AML-193 (cell line): Measurements from ENCODE around the gene ZSCAN25.
"Not testable (repeated sequence)": the region's sequence is repeated elsewhere in the genome, so short reads cannot be mapped to it uniquely, and the experiment has no call there.

ENCODE experiments used
- DNase-seq, 2 experiments: peaks; one replicate each; lab custom pipeline; 2025; lab: John Stamatoyannopoulos, UW

ZSCAN25 gene

DNA sequence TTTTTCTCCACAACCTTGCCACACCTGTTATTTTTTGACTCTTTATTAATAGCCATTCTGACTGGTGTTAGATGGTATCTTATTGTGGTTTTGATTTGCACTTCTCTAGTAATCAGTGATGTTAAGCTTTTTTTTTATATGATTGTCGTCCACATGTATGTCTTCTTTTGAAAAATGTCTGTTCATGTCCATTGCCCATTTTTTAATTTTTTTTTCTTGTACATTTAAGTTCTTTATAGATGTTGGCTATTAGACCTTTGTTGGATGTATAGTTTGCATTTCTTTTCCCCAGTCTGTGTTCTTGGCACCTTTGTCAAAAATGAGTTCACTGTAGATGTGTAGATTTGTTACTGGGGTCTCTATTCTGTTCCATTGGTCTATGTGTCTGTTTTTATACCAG is 28.8 kb downstream of the ZSCAN25 start:
- no peak for DNase-seq

DNA sequence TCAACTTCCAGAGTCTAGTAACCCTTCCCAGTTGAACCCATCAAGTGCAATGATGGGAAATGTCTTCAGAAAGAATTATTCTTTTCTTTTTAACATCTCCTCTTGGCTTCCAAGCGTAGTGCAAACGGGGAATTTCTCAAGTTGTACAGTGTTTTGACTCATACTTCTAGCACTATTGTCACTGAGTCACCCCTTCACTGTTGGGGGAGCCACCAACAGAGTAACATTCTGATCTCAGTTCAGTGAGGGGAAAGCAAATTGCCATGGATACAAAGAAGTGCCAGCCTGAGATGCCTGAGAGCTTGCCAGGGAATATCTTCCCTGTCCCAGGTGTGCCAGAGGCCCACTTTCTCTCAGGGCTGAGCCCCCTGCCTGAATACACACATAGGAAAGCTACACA is 32.1 kb downstream of the ZSCAN25 start:
- DNase-seq: no peak

DNA sequence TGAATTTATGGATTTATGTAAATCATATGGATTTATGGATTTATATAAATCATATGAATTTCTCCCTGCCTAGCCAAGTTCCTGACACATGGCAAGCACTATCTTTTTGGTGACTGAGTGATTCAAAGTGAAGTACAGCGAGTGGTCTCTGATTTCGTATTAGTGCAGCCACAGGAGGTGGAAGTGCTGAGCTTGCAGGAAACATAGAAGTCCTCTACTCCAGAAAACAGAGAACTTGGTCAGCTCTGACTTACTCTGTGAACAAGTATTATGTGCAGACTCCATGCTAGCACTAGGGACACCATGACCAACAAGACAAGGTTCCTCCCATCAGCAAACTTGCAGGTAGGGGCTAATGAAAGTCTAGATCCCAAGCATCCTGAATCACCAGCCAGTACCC is 34.5 kb downstream of the ZSCAN25 start:
- no peak for DNase-seq

DNA sequence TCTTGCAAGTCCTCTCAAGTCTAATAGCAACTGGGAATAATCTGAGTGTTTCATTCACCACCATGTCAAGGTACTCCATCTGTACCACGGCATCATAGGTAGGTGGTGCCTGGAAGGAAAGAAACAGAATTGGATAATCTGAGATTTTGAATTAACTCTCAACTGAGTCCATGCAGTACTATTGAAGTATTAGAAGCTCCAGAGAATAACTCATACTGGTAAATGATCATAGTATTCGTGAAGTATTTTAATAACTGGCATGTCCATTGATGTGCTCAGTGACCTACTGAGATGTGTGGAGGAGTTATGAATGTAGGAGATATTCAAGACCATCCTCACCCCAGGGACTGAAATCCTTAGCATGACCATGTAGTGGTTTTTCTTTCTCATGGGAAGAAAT is 35.9 kb downstream of the ZSCAN25 start:
- no peak for DNase-seq

DNA sequence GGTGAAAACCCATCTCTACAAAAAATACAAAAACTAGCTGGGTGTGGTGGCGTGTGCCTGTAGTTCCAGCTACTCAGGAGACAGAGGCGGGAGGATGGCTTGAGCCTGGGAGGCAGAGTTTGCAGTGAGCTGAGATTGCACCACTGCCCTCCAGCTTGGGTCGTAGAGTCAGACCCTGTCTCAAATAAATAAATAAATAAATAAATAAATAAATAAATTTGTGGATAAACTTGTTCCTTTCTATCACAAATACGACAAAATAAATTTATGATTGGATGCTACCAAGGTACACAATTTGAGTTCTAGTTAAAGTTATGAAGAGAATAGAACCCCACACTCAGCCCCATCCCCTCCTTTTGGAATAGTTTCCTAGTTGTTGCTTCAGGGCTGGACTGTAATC is 36.5 kb downstream of the ZSCAN25 start:
- not testable (repeated sequence) for DNase-seq

DNA sequence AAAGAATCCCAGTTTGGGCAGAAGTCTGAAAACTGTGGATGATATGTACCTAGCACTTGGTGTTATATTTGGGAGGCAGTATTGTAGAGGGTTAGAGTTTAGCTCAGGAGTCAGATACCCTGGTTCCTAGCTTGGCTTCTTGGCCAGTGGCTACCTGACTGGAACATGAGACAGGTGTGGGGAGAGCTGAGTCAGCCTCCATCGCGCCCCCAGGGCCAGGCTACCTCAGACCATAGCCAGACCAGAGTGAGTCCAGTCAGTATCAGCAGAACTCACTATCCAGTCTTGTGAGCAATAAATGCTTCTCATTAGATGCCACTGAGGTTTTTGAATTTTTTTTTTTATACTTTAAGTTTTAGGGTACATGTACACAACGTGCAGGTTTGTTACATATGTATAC is 37.0 kb downstream of the ZSCAN25 start:
- no peak for DNase-seq

DNA sequence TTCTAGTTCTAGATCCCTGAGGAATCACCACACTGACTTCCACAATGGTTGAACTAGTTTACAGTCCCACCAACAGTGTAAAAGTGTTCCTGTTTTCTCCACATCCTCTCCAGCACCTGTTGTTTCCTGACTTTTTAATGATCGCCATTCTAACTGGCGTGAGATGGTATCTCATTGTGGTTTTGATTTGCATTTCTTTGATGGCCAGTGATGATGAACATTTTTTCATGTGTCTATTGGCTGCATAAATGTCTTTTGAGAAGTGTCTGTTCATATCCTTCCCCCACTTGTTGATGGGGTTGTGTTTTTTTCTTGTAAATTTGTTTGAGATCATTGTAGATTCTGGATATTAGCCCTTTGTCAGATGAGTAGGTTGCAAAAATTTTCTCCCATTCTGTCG is 37.9 kb downstream of the ZSCAN25 start:
- DNase-seq: not testable (repeated sequence)

DNA sequence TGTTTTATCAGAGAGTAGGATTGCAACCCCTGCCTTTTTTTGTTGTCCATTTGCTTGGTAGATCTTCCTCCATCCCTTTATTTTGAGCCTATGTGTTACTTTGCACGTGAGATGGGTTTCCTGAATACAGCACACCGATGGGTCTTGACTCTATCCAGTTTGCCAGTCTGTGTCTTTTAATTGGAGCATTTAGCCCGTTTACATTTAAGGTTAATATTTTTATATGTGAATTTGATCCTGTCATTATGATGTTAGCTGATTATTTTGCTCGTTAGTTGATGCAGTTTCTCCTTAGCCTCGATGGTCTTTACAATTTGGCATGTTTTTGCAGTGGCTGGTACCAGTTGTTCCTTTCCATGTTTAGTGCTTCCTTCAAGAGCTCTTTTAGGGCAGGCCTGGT is 41.1 kb downstream of the ZSCAN25 start:
- not testable (repeated sequence) for DNase-seq

DNA sequence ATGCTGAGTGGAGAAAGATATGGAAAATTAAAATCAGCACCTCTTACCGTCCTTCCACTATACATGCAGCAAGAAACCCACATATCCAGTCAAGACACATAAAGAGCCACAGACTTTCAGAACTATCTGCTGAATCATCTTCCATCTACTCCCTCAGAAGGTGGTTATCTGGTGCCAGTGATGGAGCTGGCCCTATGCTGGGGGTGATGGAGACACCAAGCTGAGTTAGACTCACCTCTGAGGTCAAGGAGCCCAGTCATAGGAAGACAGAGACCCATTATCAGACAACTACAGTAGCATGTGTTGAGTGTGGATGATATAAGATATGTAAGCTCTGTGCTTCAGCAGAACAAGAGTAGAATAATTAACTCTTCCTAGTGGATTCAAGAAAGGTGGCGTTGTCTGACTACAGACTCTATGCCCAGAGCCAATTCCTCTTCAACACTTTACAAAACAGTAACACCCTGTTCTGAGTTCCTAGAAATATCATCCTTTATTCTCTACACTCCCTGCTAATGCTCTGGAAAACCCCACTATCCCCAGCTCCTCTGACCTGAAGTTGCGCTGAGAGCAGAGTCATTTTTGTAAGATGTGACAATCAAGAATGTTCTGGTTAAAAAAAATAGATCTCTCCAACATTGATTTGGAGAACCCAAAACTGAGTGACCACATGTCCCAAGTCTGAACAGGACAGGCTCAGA is 48.7 kb downstream of the ZSCAN25 start:
- DNase-seq: no peak

DNA sequence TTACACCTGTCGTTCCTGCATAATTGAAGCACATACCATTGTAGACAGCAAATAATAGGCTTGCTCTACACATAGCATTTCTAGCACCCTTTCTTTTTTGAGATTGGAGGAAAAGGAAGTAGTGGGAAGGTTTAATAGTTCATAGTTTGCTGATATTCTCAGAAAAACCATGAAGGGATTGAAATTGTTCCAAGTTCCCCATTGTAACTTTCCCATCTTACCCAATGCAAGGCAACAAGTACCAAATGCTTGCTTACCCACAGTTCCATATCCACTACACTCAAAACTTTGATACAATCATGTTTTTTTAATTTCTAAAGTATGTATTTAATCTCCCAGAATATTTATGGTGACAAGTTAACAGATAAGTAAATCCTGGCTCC is 49.3 kb downstream of the ZSCAN25 start:
- DNase-seq: peak; percentile 16 to 17

DNA sequence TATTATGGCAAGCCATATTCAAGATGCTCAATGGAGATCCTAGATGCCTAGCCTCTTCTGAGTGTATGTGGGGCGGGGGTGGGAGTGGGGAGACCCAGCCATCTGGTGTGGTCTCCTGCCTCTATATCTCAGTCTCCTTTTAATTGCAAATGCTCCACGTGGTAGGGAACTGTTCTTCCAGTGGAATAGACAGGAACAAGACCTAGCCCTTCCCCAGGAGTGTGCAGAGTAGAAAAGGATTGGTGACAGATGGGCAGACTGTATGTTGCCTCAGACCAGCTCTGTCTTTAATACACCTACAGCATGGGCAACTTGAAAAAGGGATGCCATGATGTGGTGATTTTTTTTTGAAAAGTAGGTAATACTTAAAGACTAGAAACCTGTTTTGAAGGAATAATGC is 50.4 kb downstream of the ZSCAN25 start:
- DNase-seq: no peak

DNA sequence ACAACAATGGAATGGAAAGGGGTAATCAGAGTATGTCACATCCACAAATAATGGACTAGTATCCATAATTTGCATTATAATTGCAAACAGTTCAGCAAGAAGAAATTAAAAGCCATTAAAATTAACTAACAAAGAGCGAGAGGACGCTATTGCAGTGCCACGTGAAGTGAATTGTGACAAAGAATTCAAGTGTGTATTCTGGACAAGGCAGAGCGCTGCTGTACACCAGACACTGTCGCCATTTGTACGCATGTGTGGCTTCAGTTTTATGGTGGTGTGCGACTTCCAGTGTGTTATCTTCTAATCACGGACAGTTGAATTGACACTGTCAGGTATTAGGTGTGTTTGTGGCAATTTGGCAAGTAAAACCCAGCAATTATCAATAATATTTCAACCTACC is 51.8 kb downstream of the ZSCAN25 start:
- no peak for DNase-seq

DNA sequence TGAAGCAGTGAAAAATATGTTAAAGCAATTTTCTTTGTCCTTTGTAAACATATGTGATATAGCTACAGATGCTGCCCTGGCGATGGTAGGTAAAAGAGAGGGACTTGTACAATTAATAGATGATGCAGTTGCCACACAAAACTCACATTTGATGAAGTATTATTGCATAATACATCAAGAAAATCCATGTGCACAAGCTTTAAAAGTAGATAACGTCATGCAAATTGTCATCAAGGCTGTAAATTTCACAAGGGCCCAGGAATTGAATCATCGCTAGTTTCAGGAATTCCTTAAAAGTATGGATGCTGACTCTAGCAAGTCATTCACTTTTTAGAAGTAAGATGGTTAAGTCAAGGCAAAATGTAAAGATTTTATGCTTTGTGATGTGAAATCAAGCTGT is 53.0 kb downstream of the ZSCAN25 start:
- no peak for DNase-seq

DNA sequence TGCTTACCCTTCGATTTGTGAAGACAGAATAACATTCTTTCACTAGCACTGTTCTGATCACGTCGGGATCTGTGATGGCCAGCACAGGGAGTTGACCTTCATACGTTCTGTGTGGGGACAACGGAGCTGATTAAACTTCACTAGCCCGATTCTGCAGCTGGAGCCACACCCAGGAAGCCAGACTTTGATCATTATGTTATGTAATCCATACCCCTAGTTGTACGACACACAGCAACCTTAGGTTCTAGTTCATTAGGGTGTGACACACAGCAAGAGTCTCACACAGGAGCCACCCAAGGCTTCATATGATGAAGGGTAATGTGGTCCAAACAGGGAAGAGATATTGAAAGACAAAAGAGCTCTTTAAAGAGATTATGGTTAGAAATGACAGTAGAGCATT is 55.8 kb downstream of the ZSCAN25 start:
- no peak for DNase-seq

DNA sequence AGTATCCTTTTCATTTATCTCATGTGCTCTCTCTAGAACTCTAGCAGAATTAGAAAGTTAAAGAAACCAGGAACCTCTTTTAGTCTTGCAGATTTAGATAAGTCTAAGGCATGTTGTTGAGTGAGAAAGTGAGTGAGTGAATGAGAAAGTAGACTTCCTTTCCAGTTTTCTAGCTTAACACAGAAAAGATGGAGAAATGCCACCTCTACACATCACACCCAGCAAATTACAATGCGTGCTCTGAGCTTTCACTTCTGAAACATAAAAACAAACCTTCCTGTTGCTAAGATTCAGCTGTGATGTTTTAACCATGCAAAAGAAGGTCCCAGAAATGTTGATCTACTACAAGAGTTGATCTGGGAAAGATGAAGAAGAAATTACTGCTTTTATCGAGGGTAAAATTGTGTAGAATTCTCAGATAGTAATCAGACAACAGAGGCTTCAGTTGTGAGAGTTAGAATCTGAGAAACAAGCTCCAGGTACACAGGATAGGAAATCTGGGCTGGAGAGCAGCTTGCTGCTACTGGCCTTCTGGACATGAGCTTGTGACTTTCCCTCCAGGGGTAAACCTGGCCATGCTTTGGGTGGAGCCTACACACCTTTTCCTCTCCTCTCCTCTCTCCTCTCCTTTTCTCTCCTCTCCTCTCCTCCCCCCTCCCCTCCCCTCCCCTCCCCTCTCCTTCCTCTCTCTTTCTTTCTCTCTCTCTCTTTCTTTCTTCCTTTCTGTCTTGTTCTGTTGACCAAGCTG is 58.4 kb downstream of the ZSCAN25 start:
- no peak for DNase-seq

DNA sequence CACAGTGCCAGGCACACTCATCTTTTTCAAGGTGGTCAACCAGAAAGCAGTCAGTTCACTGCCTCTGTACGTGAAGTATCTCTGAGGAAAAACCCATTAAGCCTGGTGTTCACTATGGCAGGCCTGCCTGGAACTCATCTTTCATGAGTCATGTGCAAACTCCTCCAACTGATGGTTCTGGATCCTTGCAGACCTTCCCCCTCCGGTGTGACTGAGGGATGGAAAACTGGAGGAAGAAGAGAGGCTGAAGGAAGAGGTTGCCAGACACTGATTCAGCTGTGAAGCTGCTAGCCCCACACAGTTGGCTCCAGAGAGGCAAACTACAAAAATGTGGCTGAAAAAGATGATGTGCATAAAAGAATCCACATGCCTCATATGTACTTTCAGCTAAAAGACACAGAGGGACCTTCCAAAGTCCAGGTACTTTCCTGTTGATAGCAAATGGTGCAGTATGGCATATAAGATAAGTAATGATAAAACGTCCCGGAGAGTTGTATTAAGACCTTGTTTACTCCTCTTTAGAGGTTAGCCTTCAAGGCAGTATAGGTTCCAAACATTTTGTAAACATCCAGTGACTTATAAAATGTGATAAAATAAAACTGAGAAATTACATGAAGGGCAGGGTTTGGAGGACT is 60.4 kb downstream of the ZSCAN25 start:
- DNase-seq: no peak

DNA sequence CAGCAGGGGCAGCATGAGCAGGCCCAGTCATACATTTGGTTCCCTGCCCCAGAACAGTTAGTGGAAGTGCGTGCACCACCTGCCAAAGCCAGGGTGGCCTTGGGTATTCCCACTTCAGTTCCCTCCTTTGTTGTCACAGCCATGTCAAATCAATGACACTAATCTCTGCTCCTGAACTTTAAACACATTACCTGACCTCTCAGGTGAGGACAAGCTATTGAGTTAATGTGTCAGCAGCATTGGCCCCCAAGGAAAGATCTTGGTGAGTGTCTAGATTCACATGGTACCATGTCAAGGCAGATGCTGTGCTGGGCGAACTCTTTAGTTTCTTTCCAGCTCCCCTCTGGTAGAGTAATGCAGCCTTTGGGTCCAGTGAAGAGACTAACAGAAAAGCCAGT is 60.9 kb downstream of the ZSCAN25 start:
- DNase-seq: no peak

DNA sequence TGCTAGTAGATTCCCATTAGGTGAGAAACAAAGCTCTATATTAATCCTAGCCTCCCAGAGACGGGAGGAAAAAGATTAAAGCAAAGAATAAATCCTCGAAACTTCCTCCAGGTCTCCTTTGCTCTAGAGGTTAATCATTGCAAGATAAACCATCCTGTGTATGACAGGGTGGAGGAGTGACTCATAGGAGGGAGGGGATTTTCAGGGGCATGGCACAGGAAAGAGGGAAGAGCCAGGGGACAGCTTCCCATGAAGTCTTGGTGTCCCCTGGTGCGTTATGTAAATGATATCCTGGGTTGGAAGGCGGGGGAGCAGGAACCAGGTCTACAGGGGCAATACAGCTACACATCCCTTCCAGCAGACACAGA is 62.3 kb downstream of the ZSCAN25 start:
- no peak for DNase-seq

DNA sequence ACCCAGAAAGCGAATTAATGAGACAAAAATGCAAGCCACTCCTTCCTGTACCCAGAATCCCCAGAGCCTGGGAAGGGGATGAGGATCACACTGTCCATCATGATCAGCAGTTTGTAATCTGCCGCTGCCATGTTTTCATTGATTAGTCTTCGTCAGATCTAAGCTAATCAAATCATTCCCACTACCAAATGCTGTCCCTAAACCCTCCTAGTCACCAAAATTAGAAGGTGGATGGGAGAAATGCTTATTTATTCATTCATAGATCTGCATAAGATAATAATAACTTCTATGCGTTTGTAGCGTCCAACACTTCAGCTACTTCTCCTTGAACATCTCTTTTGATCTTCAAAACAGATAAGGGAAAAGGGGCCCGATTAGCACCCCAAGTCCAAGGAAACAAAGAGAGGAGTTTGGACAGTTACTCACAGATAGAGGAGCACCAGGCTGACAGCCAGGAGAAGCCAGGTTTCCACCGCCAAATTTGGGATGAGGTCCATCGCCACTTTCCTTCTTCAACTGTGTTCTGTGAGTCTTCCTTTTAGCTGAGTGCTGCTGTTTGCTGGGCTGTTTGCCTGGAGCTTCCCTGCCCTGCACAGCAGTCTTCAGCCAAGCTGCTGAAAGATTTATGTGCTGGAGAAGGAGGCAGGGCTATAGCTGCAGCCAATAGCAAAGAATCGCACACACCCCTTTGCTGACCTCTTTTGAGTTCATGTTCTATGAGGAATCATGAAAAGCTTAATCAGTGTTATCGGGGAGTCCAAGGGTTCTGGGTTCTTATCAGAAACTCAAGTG is 62.9 kb downstream of the ZSCAN25 start, which contains the start of gene CYP3A5:
CYP3A5 (minus strand) TSS at position 597 of the 792 bp plus-strand sequence; CDS start at position 497, 100 bp downstream.
- DNase-seq: no peak
